Measurements from ENCODE around the gene CRIP3.

Gene CRIP3

DNA sequence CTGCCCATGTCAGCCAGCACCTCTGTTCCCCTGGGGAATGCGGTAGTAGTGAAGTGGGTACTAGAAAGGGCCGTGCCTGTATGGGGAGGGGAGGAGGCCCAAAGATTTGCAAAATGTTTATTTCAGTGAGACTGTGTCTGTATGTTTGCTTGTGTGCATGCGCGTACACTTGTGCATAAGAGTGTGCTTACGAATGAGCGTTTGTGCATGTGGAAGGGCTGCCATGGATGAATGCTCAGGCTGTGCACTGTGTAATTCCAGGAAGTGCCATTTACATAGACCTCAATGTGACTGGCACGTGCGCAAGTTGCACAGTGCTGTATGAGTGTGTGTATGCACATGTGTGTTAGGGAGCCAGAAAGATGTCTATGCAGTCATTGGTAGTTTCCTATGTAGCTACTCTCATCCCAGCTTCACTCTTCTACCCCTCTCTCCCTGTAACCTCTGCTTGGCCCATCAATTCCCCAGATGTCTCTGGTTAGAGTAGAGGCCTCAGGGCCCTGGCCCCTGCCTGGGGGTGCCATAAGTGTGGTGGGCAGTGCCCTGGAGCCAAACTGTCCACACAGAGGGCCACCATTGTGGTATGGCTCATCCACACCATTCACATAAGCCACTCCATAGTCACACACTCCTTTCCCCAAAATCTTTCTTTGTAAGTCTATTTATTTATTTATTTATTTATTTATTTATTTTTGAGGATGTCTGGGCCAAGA, 37.4 kb downstream of the CRIP3 start:
- DNase-seq, result no peak

GRCh38 chr6:43269273-43270007, 39.2 kb downstream of the CRIP3 start:
- no peak for DNase-seq

DNA sequence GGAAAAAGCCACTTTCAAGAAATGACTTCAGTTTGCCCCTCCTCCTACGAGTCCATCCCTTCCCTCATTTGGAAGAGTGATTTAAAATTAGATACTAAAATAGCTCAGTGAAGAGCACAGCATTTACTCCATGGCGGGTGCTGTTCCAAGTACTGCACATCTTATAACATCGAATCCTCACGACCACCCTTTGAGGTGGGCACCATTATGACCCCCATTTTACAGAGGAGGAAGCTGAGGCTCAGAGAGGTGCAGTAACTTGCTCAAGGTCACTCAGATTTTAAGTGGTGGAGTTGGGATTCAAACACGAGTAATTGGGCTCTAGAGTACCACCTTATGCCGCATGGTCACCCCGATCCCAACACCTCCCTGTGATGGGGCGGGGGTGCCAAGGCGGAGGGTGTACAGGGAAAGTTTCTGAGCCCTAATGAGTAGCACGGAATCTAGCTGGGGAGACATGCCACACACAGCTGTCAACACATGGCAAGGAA, 39.8 kb downstream of the CRIP3 start:
- DNase-seq, result no peak

GRCh38 chr6:43268355-43268700, 40.3 kb downstream of the CRIP3 start:
- DNase-seq, result no peak

- DNase-seq, result no peak
Observed at GRCh38 chr6:43267619-43268354, 40.8 kb downstream of the CRIP3 start.

- no peak for DNase-seq
Observed at GRCh38 chr6:43265564-43265963, 43.1 kb downstream of the CRIP3 start.

GRCh38 chr6:43264599-43265145, 44.0 kb downstream of the CRIP3 start:
- no peak for DNase-seq

GRCh38 chr6:43263314-43264178, 45.1 kb downstream of the CRIP3 start:
- DNase-seq, result no peak

GRCh38 chr6:43262780-43263313, 45.8 kb downstream of the CRIP3 start:
- no peak for DNase-seq

- DNase-seq, result no peak
Observed at GRCh38 chr6:43262000-43262779, 46.4 kb downstream of the CRIP3 start.

GRCh38 chr6:43261198-43261597, 47.4 kb downstream of the CRIP3 start:
- DNase-seq, result no peak

GRCh38 chr6:43260791-43261190, 47.8 kb downstream of the CRIP3 start:
- DNase-seq, result no peak

DNA sequence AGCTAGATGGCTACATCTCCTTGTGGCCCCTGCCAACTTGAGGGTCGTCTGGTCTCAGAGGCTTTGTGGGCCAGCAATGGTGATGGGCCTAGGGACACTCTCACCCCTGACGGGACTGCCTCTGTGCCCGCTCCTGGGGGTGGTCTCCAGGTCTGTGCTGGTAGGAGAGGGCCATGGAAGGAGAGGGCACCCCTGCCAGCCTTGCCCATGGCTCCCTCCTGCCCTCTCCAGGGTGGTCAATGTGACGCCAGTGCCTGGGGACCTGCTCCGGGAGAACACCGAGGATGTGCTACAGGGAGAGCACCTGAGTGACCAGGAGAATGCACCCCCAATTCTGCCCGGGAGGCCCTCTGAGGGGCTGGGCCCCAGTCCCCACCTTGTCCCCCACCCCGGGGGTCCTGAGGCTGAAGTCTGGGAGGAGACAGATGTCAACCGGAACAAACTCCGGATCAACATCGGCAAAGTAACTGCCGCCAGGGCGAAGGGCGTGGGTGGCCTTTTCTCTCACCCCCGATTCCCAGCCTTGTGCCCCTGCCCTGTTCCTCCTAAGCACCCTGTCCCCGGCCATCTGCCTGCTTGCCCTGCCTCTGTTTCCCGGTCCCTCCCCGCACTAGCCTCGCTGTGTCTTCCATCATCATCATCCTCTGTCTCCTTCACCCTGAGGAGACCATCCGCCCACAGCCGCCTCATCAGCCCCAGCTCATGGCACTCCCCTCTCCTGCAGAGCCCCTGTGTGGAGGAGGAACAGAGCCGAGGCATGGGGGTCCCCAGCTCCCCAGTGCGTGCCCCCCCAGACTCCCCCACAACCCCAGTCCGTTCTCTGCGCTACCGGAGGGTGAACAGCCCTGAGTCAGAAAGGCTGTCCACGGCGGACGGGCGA, 49.6 kb downstream of the CRIP3 start:
- DNase-seq, result no peak

DNA sequence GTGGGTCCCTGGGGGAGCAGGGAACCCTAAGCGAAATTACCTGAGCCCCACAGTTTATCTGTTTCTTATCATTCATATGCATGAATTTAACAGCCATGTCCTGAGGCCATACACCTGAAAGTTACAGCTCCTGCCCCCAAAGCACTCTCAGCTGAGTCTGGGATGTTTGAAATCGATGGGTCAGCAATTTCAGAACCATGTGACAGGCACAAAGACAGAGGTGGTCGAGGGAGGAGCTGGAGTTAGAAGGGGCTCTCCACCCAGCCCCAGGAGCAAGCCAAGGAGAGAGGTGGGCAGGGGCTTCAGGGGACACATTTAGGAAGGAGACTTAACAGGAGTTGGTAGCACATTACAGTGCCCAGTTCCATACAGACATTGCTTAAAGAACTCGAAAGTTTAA, 50.4 kb downstream of the CRIP3 start:
- DNase-seq, result no peak

DNA sequence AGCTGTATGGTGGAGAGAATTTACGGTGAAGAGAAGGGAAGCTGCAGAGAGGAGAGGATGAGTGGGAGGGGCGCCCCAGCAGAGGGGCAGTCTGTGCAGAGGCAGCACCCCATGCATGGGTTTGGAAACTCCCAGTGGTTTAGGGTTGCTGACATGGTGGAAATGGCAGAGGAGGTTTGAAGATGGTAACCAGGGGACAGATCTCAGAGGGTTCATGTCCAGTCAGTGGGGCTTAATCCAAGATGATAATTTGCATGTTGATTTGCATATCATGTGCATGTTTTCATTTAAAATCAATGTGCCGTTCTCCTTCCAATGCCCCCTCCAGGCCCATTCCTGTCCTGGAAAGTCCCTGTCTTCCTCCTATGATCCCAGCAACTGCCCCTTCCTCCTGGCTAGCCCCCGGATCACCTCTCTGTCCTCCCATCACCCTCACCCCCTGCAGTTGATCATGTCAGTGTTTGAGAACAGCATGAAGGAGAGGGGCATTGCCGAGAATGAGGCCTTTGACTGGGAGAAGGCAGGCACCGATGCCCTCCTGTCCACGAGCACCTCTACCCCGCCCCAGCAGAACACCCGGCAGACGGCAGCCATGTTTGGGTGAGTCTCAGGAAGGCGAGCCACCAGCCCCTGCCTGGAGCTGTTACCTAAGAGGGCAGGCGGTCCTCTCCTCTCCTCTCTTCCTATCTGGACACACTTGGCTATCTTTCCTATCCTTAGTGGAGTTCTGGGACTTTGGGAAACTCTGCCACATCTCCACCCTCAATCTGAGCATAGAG, 51.1 kb downstream of the CRIP3 start:
- DNase-seq, result no peak

GRCh38 chr6:43256670-43257366, 51.8 kb downstream of the CRIP3 start:
- DNase-seq, result no peak
